ENCODE results near the gene TMX4. TPM values are rescaled to one million over a fixed set of nuclear protein-coding genes. Genes with fewer than 3 reads are reported as not detected.

TMX4 gene
- total and polyA plus RNA-seq, 2 donors (not counting 3 experiments of a cell fraction or from before 2014, with no cell fraction given), result 6.5 to 30.3 TPM

DNA sequence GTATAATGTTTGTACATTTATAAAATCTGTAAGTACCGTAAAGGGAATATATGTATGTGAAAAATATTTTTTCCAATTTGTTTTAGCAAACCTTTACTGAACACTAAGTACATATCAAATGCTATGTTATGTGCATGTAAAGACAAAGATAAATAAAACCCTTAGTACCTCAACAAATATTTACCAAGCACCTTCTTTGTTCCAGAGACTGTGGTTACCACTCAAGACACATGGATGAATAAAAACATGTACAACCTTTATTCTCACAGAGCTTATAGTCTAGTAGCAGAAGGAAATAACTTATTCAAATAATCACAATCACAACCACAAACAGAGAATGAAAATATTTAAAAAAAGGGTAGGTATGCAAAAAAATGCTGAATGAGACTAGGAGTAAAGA, 17.5 kb downstream of the TMX4 start:
- intact Hi-C loops (cut with micrococcal nuclease), result no loop called here
- H3K9me3 ChIP-seq (replicated peaks; ENCODE audit: control insufficient read depth, insufficient read depth, low read length), result no peaks in the 10 kb centered on the region
- H3K27me3 ChIP-seq (ENCODE audit: control insufficient read depth in 2 of 2, insufficient read depth in 2 of 2, low read length in 2 of 2), result no peaks in the 10 kb centered on the region
- DNase-seq (ENCODE audit: low read depth, low spot score) (no peak), FAIRE-seq (no peak)
- H3K79me2 ChIP-seq (ENCODE audit: control insufficient read depth, insufficient read depth, low read length), result no peaks in the 10 kb centered on the region
- H2AFZ ChIP-seq (ENCODE audit: low read depth, low read length), result no peak overlapping the region
- no peaks in the 10 kb centered on the region for H3K4me1 ChIP-seq (ENCODE audit: control insufficient read depth, extremely low read depth, insufficient read depth, low read length)
- H3K4me2 ChIP-seq (ENCODE audit: insufficient read depth, low read length), result no peak overlapping the region
- TF ChIP-seq CTCF (IDR thresholded peaks at IDR 0.05; ENCODE audit: extremely low read depth in 1 of 2, insufficient read depth in 1 of 2, low read depth in 1 of 2, low read length in 2 of 2) (no peak), MYC (IDR thresholded peaks at IDR 0.05; ENCODE audit: low read depth, low read length) (no peak), JUN (IDR thresholded peaks at IDR 0.05; ENCODE audit: borderline replicate concordance, insufficient read depth, insufficient read length, low read depth) (no peak), EZH2 (IDR thresholded peaks at IDR 0.05; ENCODE audit: borderline replicate concordance, low read depth, low read length, severe bottlenecking) (no peak), POLR2A (IDR thresholded peaks at IDR 0.05; ENCODE audit: low read depth, low read length) (no peak), MAX (IDR thresholded peaks at IDR 0.05; ENCODE audit: insufficient read depth, insufficient read length) (no peak), GATA2 (IDR thresholded peaks at IDR 0.05; ENCODE audit: insufficient read depth, insufficient read length, low read depth, low read length) (no peak), POLR2AphosphoS5 (IDR thresholded peaks at IDR 0.05; ENCODE audit: insufficient read depth, low read depth, low read length) (no peak), FOS (IDR thresholded peaks at IDR 0.05; ENCODE audit: borderline replicate concordance, insufficient read depth, low read length) (no peak)
- dilution Hi-C loops (cut with MboI; ENCODE audit: extremely low pct_ligation_motif_present, low sequenced_read_pairs), result no loop called here
- CTCF ChIA-PET, result interaction anchor here (0.7 to 2.6 kb wide), 3 partner anchors 21 to 1928 kb away, joined by 3 to 7 read pairs (median 3); no protein-coding TSS in a partner anchor
- H3K9ac ChIP-seq (replicated peaks; ENCODE audit: extremely low read depth, insufficient read depth, low read length), result no peak overlapping the region
- no TSS peak for BruUV-seq (replicated peaks)
- H3K36me3 ChIP-seq (ENCODE audit: control insufficient read depth in 2 of 2, extremely low read depth in 1 of 2, insufficient read depth in 2 of 2, low read length in 2 of 2), result peaks cover 0 to 2% of the 10 kb centered on the region in 2 experiments
- no peaks in the 10 kb centered on the region for H4K20me1 ChIP-seq (replicated peaks; ENCODE audit: control insufficient read depth, extremely low read depth, insufficient read depth, low read length)
- no peak overlapping the region for H3K4me3 ChIP-seq (replicated peaks in 1 of 3; ENCODE audit: insufficient read depth in 1 of 3, low read depth in 1 of 3, low read length in 3 of 3)
- H3K9me1 ChIP-seq (replicated peaks; ENCODE audit: control insufficient read depth, extremely low read depth, insufficient read depth, low read length), result no peaks in the 10 kb centered on the region
- no peak overlapping the region for H3K27ac ChIP-seq (ENCODE audit: insufficient read depth, low read depth, low read length)
- POLR2A ChIA-PET, result no interaction called here

Data from endothelial cell of umbilical vein (primary cell).